IMR-90 (cell line): ENCODE data around the gene SGO2. TPM values are rescaled to one million over a fixed set of nuclear protein-coding genes. Genes with fewer than 3 reads are reported as not detected.
"Not testable (repeated sequence)": the region's sequence is repeated elsewhere in the genome, so short reads cannot be mapped to it uniquely, and the experiment has no call there.

Experiments used
- ATAC-seq: fragments of 200-7000 bp; cut with Tn5 transposase; 2 replicates; pipeline ENCODE4 v1.9.1; 2020; ENCODE audit warnings: low read depth, mild to moderate bottlenecking, moderate library complexity
- BruUV-seq: library from RNA; stranded (reverse); fragments of 400-500 nt; replicated peaks from 2 replicates; lab custom pipeline; 2021; lab: Mats Ljungman, UMichigan
- CTCF ChIA-PET: fragments of 300-600 bp; formaldehyde crosslinking; extraction: SDS; loops from one replicate; lab custom pipeline; 2021; ENCODE audit warnings: antibody characterized with exemption; lab: Yijun Ruan, JAX
- POLR2A ChIA-PET: fragments of 300-600 bp; sonication (Branson Sonifier 250); formaldehyde crosslinking; loops from one replicate; lab custom pipeline; 2022; ENCODE audit warnings: antibody characterized with exemption; ENCODE audit not compliant: unreplicated experiment; lab: Charles Lee
- DNase-seq: peaks from one replicate; pipeline ENCODE4 v3.0.0; 2013
- H2AFZ ChIP-seq: replicated peaks from 2 replicates; pipeline ENCODE3; 2013; ENCODE audit warnings: low read length, mild to moderate bottlenecking; ENCODE audit not compliant: poor library complexity
- H2AK5ac ChIP-seq: 2 replicates; pipeline ENCODE4 v1.6.1; 2013; ENCODE audit warnings: low read depth, low read length, inconsistent platforms
- H2AK9ac ChIP-seq: replicated peaks from 2 replicates; pipeline ENCODE3; 2013; ENCODE audit warnings: mild to moderate bottlenecking, low read depth, low read length, moderate library complexity; ENCODE audit not compliant: poor library complexity
- H2BK120ac ChIP-seq: 2 replicates; pipeline ENCODE4 v1.6.1; 2013; ENCODE audit warnings: low read depth, low read length, inconsistent platforms
- H2BK15ac ChIP-seq: 3 replicates; pipeline ENCODE4 v1.6.1; 2013; ENCODE audit warnings: low read depth, low read length, inconsistent platforms
- H2BK20ac ChIP-seq: 2 replicates; pipeline ENCODE4 v1.6.1; 2013; ENCODE audit warnings: low read depth, mild to moderate bottlenecking, inconsistent platforms, low read length, moderate library complexity
- H2BK5ac ChIP-seq: 2 replicates; pipeline ENCODE4 v1.6.1; 2013; ENCODE audit warnings: mild to moderate bottlenecking, low read depth, low read length, inconsistent platforms; ENCODE audit not compliant: poor library complexity, severe bottlenecking
- H3K14ac ChIP-seq: replicated peaks from 2 replicates; pipeline ENCODE4 v1.6.1; 2013; ENCODE audit warnings: low read depth, low read length, inconsistent platforms
- H3K18ac ChIP-seq: 2 replicates; pipeline ENCODE4 v1.6.1; 2013; ENCODE audit warnings: low read depth, low read length, control low read depth
- H3K23ac ChIP-seq: 2 replicates; pipeline ENCODE4 v1.6.1; 2013; ENCODE audit warnings: low read depth, low read length, inconsistent platforms
- H3K27ac ChIP-seq: 2 replicates; pipeline ENCODE4 v1.5.1; 2013; ENCODE audit warnings: mild to moderate bottlenecking, control low read depth, low read length; ENCODE audit not compliant: insufficient read depth
- H3K27me3 ChIP-seq: 2 replicates; pipeline ENCODE4 v1.6.1; 2013; ENCODE audit warnings: low read length; ENCODE audit not compliant: control insufficient read depth, insufficient read depth
- H3K36me3 ChIP-seq: 2 replicates; pipeline ENCODE4 v1.6.1; 2013; ENCODE audit warnings: low read length, mixed read lengths; ENCODE audit not compliant: control insufficient read depth, insufficient read depth
- H3K4ac ChIP-seq: 2 replicates; pipeline ENCODE4 v1.6.1; 2013; ENCODE audit warnings: low read depth, low read length, inconsistent platforms
- H3K4me1 ChIP-seq: 2 replicates; pipeline ENCODE4 v1.6.1; 2013; ENCODE audit warnings: low read length, mixed read lengths; ENCODE audit not compliant: control insufficient read depth, insufficient read depth
- H3K4me2 ChIP-seq: 2 replicates; pipeline ENCODE4 v1.6.1; 2013; ENCODE audit warnings: low read depth, mild to moderate bottlenecking, control low read depth, low read length, moderate library complexity
- H3K4me3 ChIP-seq: 2 replicates; pipeline ENCODE4 v1.5.1; 2013; ENCODE audit warnings: low read depth, mild to moderate bottlenecking, control low read depth, low read length, moderate library complexity; ENCODE audit not compliant: insufficient read depth
- H3K56ac ChIP-seq: 2 replicates; pipeline ENCODE4 v1.6.1; 2013; ENCODE audit warnings: low read length, inconsistent platforms; ENCODE audit not compliant: insufficient read depth; ENCODE audit errors: extremely low read depth
- H3K79me1 ChIP-seq, 2 experiments: 2 replicates each; pipeline ENCODE4 v1.6.1; 2013; ENCODE audit warnings: low read length in 2 of 2, inconsistent platforms in 1 of 2, low read depth in 1 of 2
- H3K9ac ChIP-seq: 2 replicates; pipeline ENCODE4 v1.6.1; 2013; ENCODE audit warnings: low read depth, low read length, control low read depth
- H3K9me1 ChIP-seq: 2 replicates; pipeline ENCODE4 v1.6.1; 2013; ENCODE audit warnings: low read length, inconsistent platforms; ENCODE audit not compliant: insufficient read depth
- H3K9me3 ChIP-seq: 2 replicates; pipeline ENCODE4 v1.6.1; 2013; ENCODE audit warnings: low read length; ENCODE audit not compliant: control insufficient read depth, insufficient read depth
- H4K20me1 ChIP-seq: 2 replicates; pipeline ENCODE4 v1.6.1; 2013; ENCODE audit warnings: low read length, inconsistent platforms; ENCODE audit not compliant: insufficient read depth
- H4K5ac ChIP-seq: 2 replicates; pipeline ENCODE4 v1.6.1; 2013; ENCODE audit warnings: mild to moderate bottlenecking, low read depth, low read length, control low read depth
- H4K8ac ChIP-seq, 2 experiments: 2 replicates each; pipeline ENCODE4 v1.6.1; 2013; ENCODE audit warnings: low read depth in 2 of 2, low read length in 2 of 2, control low read depth in 1 of 2, inconsistent platforms in 1 of 2
- H4K91ac ChIP-seq: 2 replicates; pipeline ENCODE4 v1.6.1; 2013; ENCODE audit warnings: low read depth, low read length, inconsistent platforms; ENCODE audit not compliant: insufficient read depth
- CTCF ChIP-seq: conservative IDR thresholded peaks from 2 replicates; pipeline ENCODE4 v1.5.1; 2012; ENCODE audit warnings: mild to moderate bottlenecking, low read depth, low read length, improper control_type of control experiment
- WGBS, 2 experiments: methylation state at CpG; one replicate each; pipeline versions ENCODE4 v1.1.5 to v1.1.7; 2013; ENCODE audit warnings: missing lambda C conversion rate in 2 of 2; ENCODE audit not compliant: insufficient read length in 1 of 2; ENCODE audit errors: extremely low coverage in 2 of 2; 5-methylcytosine and 5-hydroxymethylcytosine counted together
- dilution Hi-C: fragments of 300-500 bp; cut with HindIII; formaldehyde crosslinking; loops from one replicate; pipeline ENCODE4 v1.14.3; 2018; ENCODE audit warnings: low sequenced_read_pairs; ENCODE audit not compliant: unreplicated experiment
- in situ Hi-C: fragments of 300-500 bp; cut with MboI; formaldehyde crosslinking; loops from 3 replicates; pipeline ENCODE4 v1.14.3; 2019; ENCODE audit warnings: low sequenced_read_pairs, inconsistent platforms, mixed read lengths
- intact Hi-C: fragments of 100-400 bp; cut with micrococcal nuclease; formaldehyde crosslinking; loops from 2 replicates; pipeline ENCODE4 v1.10.0; 2022
- polyA plus RNA-seq, 3 experiments: library from polyadenylated mRNA; depleted of rRNA; stranded (reverse); fragments of >200 nt; gene quantifications; 2 replicates each; pipeline ENCODE4 v1.2.3, GENCODE V29; 2012; ENCODE audit warnings: low replicate concordance in 1 of 3
- total RNA-seq: library from RNA; depleted of rRNA; stranded (reverse); fragments of >200 nt; gene quantifications from 2 replicates; pipeline ENCODE4 v1.2.3, GENCODE V29; 2012

SGO2 gene
- total and polyA plus RNA-seq, 2 of the 4 experiments (the other 2 are of a cell fraction), result 5.4 to 6.3 TPM

DNA sequence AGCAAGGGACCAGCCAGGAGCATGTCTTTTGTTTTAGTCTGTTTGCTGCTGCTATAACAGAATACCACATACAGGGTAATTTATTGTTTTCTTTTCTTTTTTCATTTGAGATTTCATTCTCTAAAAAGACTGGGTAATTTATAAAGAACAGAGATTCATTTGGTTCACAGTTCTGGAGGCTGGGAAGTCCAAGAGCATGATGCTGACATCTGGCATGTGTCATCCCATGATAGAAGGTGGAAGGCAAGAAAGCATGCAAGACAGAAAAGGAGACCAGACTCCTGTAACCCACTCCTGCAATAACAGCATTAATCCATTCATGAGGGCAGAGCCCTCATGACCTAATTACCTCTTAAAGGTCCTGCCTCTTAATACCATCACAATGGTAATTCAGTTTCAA lies 14.8 kb downstream of the SGO2 start:
- Histone ChIP-seq H3K9ac (no peak overlapping the region), H4K8ac (no peak overlapping the region), H3K27me3 (no peaks in the 10 kb centered on the region), H3K27ac (no peak overlapping the region), H3K18ac (no peak overlapping the region), H3K4me1 (peaks cover 4% of the 10 kb centered on the region; the same call in 1 of the 2 replicates), H3K79me1 (peaks cover 4 to 12% of the 10 kb centered on the region in 2 experiments; a peak in 2 of 4 replicates), H2BK15ac (no peak overlapping the region), H2BK120ac (no peak overlapping the region), H3K14ac (no peak overlapping the region), H3K4me2 (no peak overlapping the region), H2BK20ac (no peak overlapping the region), H3K23ac (no peak overlapping the region), H2AFZ (no peak overlapping the region), H2AK9ac (no peak overlapping the region), H4K91ac (no peak overlapping the region), H4K20me1 (no peaks in the 10 kb centered on the region), H3K56ac (no peak overlapping the region), H4K5ac (no peak overlapping the region), H2AK5ac (no peak overlapping the region), H3K9me1 (0 out of 2 replicates have a peak, but pooled peaks cover 10% of the 10 kb centered on the region), H2BK5ac (no peak overlapping the region), H3K4ac (no peak overlapping the region), H3K4me3 (no peak overlapping the region), H3K36me3 (peaks cover 2% of the 10 kb centered on the region; the same call in 1 of the 2 replicates), H3K9me3 (peaks cover 3% of the 10 kb centered on the region; the same call in 1 of the 2 replicates)
- in situ Hi-C loops, result no loop called here
- no peak for DNase-seq
- ATAC-seq, result no peak
- TF ChIP-seq CTCF, result no peak
- BruUV-seq, result no TSS peak
- POLR2A ChIA-PET, result no interaction called here
- intact Hi-C loops, result no loop called here
- CTCF ChIA-PET, result no interaction called here
- dilution Hi-C loops, result no loop called here

GRCh38 chr2:200566596-200566995 lies 40.6 kb downstream of the SGO2 start:
- H2BK15ac ChIP-seq, H2BK20ac ChIP-seq, H2BK120ac ChIP-seq, H4K20me1 ChIP-seq, H3K4me3 ChIP-seq, H3K4me1 ChIP-seq, H3K4ac ChIP-seq, H3K27me3 ChIP-seq, CTCF ChIA-PET, intact Hi-C loops, H4K5ac ChIP-seq, H3K9me1 ChIP-seq, H3K4me2 ChIP-seq, in situ Hi-C loops, H3K9ac ChIP-seq, H3K27ac ChIP-seq, H2AFZ ChIP-seq, H2BK5ac ChIP-seq, DNase-seq, H3K14ac ChIP-seq, H2AK9ac ChIP-seq, BruUV-seq, H2AK5ac ChIP-seq, H3K9me3 ChIP-seq, H3K56ac ChIP-seq, H4K91ac ChIP-seq, H3K36me3 ChIP-seq, H4K8ac ChIP-seq, ATAC-seq, dilution Hi-C loops, H3K18ac ChIP-seq, POLR2A ChIA-PET, H3K23ac ChIP-seq: not testable (repeated sequence)
- 80% methylated on average over 1 of the region's 12 CpGs; no CpG with 5 or more reads in 1 of the 2 experiments for WGBS, 2 experiments
- peaks cover 3 to 19% of the 10 kb centered on the region in 2 experiments; a peak in 3 of 4 replicates for H3K79me1 ChIP-seq
